GM19452 (cell line): Measurements from ENCODE around the gene ICAM2.

Experiments
- ATAC-seq: cut with Tn5 transposase; IDR thresholded peaks from one replicate; pipeline ENCODE4 v1.9.1; 2021; ENCODE audit not compliant: unreplicated experiment

Gene ICAM2

GRCh38 chr17:63978272-63979200, 41.9 kb downstream of the ICAM2 start:
- ATAC-seq = no peak

GRCh38 chr17:63976702-63977101, 43.7 kb downstream of the ICAM2 start:
- ATAC-seq = no peak

GRCh38 chr17:63975541-63976092, 44.8 kb downstream of the ICAM2 start:
- ATAC-seq = no peak

GRCh38 chr17:63974594-63975192, 45.7 kb downstream of the ICAM2 start:
- no peak for ATAC-seq

- ATAC-seq = no peak
Measured at GRCh38 chr17:63973930-63974593, 46.4 kb downstream of the ICAM2 start.

GRCh38 chr17:63973247-63973646, 47.2 kb downstream of the ICAM2 start:
- no peak for ATAC-seq

GRCh38 chr17:63972796-63973195, 47.6 kb downstream of the ICAM2 start, which contains the start of gene SCN4A:
Gene SCN4A, minus strand, starts transcription at chr17:63972918. Its CDS starts 77 bp downstream, at chr17:63972841.
- ATAC-seq = no peak

GRCh38 chr17:63969278-63969677, 51.2 kb downstream of the ICAM2 start:
- no peak for ATAC-seq

GRCh38 chr17:63967953-63968352, 52.5 kb downstream of the ICAM2 start:
- no peak for ATAC-seq

GRCh38 chr17:63966646-63967264, 53.7 kb downstream of the ICAM2 start:
- ATAC-seq = peak; percentile 66

GRCh38 chr17:63963123-63963522, 57.3 kb downstream of the ICAM2 start:
- ATAC-seq = no peak

GRCh38 chr17:63962298-63962744, 58.1 kb downstream of the ICAM2 start:
- ATAC-seq = no peak

- no peak for ATAC-seq
Measured at GRCh38 chr17:63961355-63962212, 58.8 kb downstream of the ICAM2 start.

GRCh38 chr17:63960430-63960829, 60.0 kb downstream of the ICAM2 start:
- no peak for ATAC-seq

- ATAC-seq = no peak
Measured at GRCh38 chr17:63960006-63960405, 60.4 kb downstream of the ICAM2 start.

GRCh38 chr17:63956296-63956920, 64.0 kb downstream of the ICAM2 start:
- no peak for ATAC-seq

- no peak for ATAC-seq
Measured at GRCh38 chr17:63955791-63956190, 64.6 kb downstream of the ICAM2 start.

GRCh38 chr17:63955232-63955631, 65.2 kb downstream of the ICAM2 start:
- no peak for ATAC-seq

GRCh38 chr17:63954402-63955063, 65.9 kb downstream of the ICAM2 start:
- peak; percentile 80 for ATAC-seq
